ENCODE measurements around the gene PPP2R5B.

The PPP2R5B gene

DNA sequence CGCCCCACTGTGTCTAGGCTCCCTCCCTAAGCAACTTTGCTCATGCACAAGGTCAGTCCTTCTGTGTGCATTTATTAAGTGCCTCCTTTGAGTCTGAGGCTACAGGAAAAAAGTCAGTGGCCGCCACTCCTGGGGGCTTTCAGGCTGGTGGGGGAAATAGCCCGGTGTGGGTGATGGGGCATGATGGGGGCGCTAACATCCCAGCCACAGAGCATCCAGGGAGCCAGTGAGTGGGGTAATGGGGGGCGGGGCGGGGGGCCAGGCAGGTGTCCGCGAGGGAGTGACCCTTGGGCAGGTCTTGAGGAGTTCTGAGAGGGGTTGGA is 36.1 kb upstream of the PPP2R5B start:
- no peak overlapping the region for H3K27ac ChIP-seq

DNA sequence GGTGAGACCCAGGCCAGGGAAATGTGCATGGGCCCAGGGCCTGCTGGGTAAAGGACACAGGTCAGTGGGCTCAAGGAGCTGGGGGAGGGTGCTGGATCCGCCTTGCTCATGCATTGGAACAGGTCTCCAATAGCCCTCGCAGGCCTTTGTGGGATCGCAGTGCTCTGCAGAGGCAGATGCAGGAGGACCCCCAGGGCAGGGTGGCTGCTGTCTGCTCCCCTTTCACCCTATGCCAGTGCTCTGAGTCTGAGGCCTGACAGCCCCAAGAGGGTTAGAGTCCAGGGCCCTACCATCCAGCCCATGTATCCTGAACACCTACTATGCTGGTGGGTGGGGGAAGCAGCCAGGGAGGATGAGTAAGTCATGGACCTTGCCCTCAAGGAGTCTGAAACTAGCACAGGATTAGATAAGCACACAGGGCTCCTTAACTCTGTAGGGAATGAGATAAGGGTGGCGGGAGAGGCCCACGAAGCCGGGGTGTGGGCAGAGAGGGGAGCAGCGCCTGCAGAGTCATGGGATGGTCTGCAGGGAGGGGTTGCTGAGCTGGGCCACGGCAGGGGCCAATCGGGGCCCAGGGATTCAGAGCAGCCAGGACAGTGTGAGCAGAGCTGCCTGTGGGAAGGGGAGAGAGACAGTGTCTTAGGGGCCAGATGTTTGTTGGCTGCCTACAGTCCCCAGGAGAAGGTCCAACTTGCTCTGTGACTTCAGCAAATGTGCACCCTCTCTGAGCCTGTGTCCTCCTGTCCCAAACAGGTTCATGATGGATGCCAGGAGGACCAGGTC is 35.6 kb upstream of the PPP2R5B start:
- no peak overlapping the region for H3K27ac ChIP-seq
- no peak for DNase-seq (ENCODE audit: low read depth, low spot score)

More for the DNA sequence above, 36.1 kb upstream of the PPP2R5B start:
- DNase-seq (ENCODE audit: low read depth, low spot score): no peak

DNA sequence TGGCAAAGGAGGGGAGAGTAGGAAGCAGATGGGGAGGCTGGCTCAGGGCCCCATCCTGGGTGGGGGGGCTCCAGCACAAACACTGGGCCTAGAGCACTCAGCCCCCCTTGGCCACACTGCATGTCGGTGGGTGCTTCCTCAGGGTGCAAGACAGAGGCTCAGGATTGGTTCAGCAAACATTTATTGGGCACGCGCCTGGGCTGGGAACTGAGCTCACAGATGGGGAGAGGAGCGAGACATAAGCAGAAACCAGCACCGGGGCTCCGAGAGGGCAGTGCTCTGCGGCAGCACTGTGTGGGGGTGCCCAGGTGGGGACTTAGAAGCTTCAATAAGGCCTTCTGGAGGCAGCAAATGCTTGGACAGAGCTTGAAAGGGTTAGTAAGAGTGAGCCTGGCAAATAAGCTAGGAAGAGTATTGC is 34.0 kb upstream of the PPP2R5B start:
- no peak overlapping the region for H3K27ac ChIP-seq
- DNase-seq (ENCODE audit: low read depth, low spot score): no peak

DNA sequence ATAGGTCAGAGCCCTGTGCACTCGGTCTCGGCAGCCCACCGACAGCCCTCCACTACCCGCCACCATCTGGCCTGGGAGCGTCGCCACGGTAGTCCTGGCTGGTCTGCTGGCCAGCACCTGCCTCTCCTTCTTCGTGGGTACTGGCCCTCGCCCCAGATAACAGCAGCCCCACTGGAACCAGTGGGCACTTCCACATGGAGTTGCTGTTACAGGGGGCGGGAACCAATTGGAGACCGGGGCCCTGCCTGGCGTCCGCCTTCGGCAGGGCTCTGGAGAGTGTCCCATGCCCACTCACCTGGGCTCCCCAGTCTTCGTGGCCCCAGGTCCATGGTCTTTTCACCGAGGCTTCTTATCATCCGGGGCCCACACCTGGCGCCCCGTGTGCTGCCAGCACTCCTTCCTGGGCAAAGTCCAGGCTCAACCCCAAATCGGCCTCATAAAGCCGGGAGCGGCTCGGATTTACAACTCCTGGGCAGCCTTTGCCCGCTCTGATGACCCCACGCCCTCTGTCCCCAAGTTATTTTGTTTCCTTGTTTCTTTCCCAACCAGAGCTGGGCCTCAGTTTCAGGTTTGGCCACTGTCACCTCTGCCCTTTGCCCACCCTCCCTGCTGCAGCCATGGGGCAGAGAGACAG is 33.2 kb upstream of the PPP2R5B start:
- H3K27ac ChIP-seq: no peak overlapping the region

DNA sequence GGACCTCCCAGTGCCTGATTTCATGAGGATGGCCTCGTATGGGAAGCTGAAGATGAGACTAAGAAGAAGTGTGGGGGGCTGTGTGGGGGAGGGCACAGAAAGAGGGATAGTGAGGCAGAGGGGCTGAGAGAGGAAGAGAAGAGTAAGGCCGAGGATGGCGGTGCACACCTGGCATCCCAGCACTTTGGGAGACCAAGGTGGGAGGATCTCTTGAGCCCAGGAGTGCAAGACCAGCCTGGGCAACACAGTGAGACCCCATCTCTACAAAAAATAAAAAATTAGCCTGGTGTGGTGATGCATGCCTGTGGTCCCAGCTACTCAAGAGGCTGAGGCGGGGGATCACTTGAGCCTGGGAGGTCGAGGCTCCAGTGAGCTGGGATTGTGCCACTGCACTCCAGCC is 32.6 kb upstream of the PPP2R5B start:
- no peak overlapping the region for H3K27ac ChIP-seq
- DNase-seq (ENCODE audit: low read depth, low spot score): no peak

More for the DNA sequence above, 33.2 kb upstream of the PPP2R5B start:
- DNase-seq (ENCODE audit: low read depth, low spot score): no peak

DNA sequence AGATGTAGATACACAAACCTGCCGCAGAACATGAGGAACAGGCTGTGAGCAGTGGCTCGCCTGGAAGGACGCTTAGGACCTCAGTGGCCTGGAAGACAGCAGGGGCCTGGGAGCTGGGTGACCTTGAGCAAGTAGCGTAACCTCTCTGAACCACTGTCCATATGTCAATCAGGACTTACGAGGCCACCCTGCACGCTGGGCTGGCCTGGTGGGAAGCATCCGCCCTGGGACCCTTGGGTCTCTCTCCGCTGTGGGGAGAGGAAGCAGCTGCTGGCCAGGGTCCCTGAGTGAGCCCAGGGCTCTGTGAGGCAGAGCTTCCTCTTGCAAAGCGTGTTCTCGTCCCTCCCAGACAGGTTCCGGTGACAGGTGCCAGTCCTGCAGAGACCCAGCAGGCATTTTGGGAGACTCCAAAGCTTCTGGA is 32.1 kb upstream of the PPP2R5B start:
- no peak overlapping the region for H3K27ac ChIP-seq
- DNase-seq (ENCODE audit: low read depth, low spot score): no peak

DNA sequence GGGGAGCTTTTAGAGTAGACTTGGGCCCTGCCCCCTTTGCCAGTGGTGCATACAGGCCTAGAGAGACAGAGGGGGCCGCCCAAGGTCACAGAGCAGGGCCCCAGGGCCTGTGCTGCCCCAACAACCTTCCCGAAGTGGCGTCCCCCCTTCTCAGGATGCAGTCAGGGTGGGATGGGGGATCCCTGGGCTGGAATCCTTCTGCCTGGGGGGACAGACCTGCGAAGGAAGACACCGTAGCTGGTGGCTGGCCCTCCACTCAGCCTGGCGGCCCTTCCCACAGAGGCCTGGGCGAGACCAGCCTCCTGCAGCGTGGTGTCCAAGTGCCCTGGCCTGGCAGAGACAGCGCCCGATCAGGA is 31.7 kb upstream of the PPP2R5B start:
- no peak for DNase-seq (ENCODE audit: low read depth, low spot score)
- H3K27ac ChIP-seq: no peak overlapping the region

DNA sequence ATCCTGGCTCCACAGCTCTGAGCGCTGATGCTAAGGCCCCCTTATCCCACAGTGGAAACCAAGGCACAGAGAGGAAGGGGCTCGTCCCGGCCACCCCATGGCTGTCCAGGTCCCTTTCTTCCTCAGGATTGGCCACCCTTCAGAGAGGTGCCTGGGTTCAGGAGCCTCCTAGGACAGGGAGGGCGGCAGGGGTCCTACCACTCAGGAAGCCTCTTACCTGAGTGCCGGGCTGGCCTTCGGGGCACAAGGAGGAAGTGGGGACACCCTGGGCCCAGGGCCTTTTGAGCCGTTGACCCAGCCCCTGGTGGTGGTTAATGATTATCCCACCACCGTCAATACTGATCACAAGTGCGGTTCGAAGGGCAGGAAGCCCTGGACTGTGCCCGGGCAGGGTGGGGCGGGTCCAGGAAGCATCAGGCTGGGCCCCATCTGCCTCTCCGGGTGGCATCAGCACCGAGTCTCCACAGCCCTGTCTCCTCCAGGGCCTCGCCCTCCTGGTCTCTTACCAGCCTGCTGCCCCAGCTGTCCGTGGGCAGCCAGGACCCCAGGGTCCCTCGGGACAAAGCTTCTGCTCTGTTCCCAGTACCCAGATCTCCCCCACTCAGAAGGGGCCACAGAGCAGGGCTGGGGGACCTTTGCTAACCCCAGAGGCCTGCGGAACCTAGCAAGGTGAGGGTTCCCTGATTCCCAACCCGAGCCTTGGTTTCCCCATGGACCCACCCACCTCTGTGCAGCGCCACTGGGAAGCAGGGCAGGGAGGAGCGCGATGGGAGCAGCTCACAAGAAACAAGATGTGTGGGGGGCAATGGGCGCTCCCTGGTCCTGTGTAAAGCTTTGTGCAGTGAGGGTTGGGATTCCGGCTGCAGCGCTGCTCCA is 31.1 kb upstream of the PPP2R5B start:
- H3K27ac ChIP-seq: no peak overlapping the region
- no peak for DNase-seq (ENCODE audit: low read depth, low spot score)

DNA sequence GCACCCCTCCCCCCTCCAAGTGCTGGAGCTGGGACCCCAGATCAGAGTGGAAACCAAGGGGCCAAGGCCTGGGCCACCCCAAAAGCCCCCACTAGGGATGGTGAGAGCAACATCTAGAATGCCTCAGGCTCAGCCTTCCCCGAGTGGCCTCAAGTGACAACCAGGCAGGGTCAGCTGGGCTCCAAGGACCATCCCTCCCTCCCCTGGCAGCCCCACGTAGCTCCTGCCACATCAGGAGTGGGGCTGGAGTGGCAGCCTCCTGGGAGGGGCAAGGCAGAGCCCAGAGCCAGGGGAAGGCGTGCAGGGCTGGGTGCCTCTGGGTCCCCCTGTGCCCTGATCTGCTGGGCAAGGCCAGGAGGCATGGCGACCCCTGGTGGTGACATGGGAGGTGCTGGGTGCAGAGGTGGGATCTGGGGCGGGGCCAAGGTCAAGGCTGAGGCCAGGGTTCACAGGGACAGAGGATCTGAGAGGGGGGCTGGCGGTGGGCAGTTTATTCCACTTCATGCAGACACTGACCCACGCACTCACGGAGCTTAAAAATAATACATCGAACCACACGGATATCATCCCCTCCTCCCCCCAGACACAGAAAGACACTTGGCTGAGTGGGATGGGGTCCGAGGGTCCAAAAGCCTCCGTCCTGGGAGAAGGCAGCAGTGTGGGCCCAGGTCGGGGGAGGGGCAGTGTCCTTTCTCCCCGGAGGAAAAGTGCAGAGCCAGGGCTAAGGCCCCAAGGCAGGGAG is 30.2 kb upstream of the PPP2R5B start:
- H3K27ac ChIP-seq: no peak overlapping the region
- no peak for DNase-seq (ENCODE audit: low read depth, low spot score)

DNA sequence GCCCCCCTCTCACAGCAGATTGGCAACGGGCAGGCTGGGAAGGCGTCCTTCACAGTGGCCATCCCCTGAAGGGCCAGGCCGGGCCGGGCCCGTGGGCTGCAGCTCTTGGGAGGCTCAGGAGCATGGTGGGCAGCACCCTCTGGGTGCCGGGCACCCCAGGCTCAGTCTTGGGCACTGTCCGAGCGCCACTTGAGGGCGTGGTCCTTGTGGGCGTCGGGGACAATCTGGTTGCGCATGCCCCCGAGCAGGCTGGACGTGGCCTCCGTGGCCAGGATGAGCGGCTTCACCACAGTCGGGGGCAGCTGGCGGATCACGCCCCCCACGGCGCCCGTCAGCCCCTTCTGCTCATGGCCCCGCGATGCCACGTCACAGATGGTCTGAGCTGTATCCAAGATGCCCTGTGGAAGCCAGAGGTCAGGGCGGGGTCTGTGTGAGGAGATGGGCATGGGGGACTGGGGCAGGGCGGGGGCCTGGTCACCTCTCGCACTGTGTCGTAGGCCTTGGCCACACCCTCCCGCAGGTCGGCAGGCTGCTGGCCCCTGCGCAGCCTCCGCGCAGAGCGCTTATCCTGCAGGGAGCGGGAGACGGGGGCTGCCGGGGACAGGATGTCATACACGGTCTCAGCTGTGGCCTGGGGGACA is 29.6 kb upstream of the PPP2R5B start:
- no peak for DNase-seq (ENCODE audit: low read depth, low spot score)
- no peak overlapping the region for H3K27ac ChIP-seq

DNA sequence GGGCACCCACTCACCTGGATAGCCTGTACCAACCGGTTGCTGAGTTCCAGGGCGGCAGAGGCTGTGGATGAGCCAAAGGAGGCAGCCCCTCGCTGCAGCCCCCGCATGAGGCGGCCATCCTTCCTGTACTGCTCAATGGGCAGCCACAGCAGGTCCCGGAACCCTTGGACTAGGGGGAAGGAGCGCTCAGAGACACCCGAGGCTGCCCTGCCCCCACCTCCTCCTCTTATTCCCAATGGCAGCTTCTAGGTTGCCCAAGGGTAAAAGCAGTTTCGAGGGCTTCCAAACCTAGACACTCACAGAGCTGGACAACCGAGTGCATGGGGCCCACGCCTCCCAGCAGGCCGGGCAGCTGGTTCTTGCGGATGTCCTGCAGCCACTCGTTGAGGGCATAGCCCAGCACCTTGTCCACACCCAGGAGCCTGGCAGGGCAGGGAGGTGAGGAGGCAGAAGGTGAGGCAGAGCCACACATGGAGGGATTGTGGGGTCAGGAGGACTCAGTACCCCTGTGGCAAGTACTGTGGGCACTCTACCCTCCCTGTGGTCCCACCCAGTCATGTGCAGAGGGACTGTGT is 28.0 kb upstream of the PPP2R5B start:
- DNase-seq (ENCODE audit: low read depth, low spot score): no peak
- H3K27ac ChIP-seq: no peak overlapping the region

DNA sequence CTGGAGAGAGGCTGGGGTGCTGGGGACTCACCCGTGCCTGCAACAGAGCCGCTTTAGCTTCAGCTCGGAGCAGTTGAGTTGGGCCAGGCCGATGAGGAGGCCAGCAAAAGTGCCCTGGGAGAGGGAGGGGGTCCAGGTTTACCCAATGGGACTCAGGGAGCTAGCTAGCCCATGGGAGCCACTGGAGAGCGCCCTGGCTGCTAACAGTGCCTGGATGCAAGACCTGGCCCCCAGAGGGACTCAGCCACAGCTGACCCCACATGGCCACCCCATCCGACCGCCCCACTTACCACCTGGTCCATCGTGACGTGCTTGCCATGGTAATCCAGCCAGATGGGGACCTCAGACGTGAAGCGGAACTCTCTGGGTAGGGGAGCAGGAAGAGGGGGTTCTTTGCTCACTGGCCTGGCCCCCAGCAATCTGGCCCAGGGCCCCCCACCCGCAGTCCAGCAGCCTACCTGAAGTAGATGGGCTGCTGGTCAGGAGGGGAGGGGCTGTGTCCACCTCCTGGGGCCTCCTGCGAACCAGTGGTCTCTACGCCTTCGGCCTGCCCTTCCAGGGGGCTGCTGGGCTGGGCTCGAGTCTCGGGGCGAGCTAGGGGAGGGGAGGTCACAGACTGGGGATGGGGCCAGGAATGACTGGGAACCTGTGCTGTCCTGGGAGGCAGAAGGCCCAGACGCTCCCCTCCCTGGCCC is 27.0 kb upstream of the PPP2R5B start:
- no peak for DNase-seq (ENCODE audit: low read depth, low spot score)

DNA sequence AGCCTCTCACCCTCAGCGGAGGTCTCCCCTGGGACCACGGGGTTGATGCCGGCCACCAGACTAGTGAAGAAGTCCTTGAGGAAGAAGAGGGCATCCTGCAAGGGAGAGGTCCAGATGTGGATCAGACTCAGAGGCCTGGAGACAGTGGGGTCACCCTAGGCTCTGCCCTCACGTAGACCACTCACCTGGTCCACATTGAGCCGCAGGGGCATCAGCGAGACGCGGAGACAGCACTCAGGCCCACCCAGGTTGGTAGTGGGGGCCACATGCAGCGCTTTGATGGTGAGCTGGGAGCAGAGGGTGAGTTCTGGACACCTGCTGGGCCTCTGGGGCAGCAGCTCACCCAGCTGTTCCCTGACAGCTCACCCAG is 26.4 kb upstream of the PPP2R5B start:
- H3K27ac ChIP-seq: no peak overlapping the region
- no peak for DNase-seq (ENCODE audit: low read depth, low spot score)

More for the DNA sequence above, 27.0 kb upstream of the PPP2R5B start:
- H3K27ac ChIP-seq: no peak overlapping the region

DNA sequence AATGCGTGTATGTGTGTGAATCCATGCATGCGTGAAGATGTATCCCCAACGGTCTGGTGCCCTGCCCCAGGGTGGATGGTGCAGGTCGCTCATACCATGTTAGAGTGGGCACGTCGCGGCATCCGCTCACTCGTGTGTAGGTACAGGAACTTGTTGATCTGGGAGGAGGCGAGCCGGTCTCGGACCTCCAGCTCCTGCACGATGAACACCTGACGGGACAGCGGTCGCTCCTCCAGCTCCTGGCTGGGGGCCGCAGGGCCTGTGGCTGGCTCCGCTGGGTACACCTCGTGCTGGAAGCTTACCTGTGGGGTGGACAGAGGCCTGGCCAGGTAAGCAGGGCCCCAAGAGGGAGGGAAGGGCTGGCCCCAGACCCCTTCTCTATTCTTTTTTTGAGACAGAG is 25.9 kb upstream of the PPP2R5B start:
- DNase-seq (ENCODE audit: low read depth, low spot score): no peak
- H3K27ac ChIP-seq: no peak overlapping the region

DNA sequence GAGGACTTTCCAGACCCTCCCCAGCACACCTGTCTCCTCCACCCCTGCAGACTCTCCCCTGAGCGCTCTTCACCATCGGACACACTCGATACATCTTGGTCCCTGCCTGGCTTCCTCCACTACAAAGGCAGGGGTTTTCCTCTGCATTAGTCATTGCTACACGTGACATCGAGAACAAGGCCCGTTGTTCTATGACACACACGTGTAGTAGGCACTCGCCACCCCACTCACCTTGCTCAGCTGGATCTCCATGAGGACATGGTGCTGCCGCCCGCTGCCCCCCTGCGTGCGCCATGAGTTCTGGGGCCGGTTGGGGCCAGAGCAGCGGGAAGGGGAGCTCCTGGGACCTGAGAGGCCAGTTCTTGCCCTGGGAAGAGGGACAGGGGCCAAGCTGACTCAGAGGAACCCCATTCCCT is 24.2 kb upstream of the PPP2R5B start:
- no peak for DNase-seq (ENCODE audit: low read depth, low spot score)
- no peak overlapping the region for H3K27ac ChIP-seq

DNA sequence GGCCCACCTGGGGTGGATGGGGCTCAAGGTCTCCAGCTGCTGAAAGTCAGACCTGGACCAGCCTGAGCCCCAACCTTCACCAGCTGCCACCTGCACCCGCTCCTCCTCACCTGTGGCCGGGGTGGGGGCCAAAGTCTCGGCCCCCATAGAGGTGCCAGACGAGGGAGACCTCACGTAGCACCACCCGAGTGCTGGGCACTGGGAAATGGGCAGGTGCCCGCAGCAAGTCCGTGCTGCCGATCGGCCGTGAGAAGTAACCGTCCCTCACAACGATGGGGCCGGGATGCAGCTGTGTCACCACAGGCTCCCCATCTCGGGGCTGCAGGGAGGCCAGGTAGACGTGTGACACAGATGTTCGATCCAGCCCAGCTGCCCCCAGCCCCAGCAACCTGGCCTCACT is 23.7 kb upstream of the PPP2R5B start:
- no peak overlapping the region for H3K27ac ChIP-seq
- no peak for DNase-seq (ENCODE audit: low read depth, low spot score)

DNA sequence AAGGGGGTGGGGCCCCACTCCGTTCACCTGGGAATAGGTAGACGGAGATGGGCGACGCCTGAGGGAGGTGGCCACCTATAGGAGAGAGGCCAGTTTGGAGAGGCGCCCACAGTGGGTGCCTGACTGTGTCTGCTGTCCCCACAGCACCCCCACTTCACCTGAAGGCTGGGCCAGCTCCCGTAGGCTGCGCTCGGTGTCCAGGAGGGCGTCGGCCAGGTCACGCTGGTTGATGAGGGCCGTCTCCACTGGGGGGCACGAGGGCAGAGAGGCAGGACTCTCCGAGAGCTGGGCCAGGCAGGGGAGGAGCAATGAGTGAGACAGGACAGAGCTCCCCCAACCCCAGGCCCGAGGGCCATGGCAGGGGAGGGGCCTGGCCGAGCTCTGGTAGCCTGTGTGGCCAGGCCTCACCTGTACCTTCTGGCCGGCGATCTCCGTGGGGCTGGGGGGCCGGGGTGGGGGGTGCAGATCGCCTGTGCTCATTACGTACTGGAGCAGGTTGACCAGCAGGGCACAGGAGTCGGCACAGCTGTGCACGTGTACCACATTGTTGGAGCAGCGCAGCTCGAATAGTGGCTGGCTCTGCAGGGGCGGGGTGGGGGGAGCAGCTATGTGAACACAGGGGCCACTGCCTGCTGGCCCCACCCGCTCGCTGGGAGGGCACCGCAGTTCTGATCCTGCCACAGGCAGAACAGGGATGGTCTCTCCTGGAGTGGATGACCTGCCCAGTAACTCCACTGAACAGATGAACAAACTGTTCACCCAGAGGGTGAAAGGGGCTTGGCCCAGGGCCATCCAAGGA is 22.2 kb upstream of the PPP2R5B start:
- no peak for DNase-seq (ENCODE audit: low read depth, low spot score)
- no peak overlapping the region for H3K27ac ChIP-seq

DNA sequence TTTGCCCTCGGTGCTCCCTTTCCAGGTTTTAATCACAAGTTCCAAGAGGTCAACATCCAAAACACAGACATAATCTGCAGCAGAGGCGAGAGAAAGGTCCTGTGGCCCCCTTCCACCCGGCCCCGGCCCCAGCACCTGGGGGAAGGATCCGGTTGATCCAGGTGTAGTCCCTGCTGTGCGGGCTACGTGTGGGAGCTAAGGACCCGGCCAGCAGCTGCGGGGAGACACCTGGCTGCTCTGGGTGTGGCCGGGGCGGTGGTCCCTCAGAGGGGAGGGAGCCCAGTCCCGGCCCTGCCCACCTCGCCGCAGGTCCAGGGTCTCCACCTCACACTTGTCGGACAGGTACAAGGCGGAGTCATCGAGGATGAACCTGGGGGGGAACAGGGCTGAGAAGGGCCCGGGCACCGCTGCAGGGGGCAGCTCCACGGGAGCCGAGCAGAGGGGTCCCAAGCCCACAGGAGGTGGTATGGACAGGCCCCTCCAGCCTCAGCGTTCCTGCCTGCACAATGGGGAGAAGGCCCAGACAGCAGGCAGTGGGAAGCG is 21.1 kb upstream of the PPP2R5B start:
- DNase-seq (ENCODE audit: low read depth, low spot score): no peak
- no peak overlapping the region for H3K27ac ChIP-seq
